Measurements from ENCODE around the gene MAP1LC3A.

GRCh38 chr20:34512955-34513419, 45.5 kb upstream of the MAP1LC3A start:
- TF ChIP-seq CTCF (IDR thresholded peaks at IDR 0.05) (no peak), POLR2A (IDR thresholded peaks at IDR 0.05) (no peak)
